GM21825 (cell line): Measurements from ENCODE around the gene DPH3.

Experiments
- ATAC-seq: cut with Tn5 transposase; IDR thresholded peaks from one replicate; pipeline ENCODE4 v1.9.1; 2021; ENCODE audit warnings: mild to moderate bottlenecking, moderate library complexity; ENCODE audit not compliant: unreplicated experiment

The DPH3 gene

GRCh38 chr3:16294844-16295243, 30.1 kb upstream of the DPH3 start:
- ATAC-seq, result no peak

- peak; percentile 51 for ATAC-seq
Measured at GRCh38 chr3:16290827-16291196, 26.1 kb upstream of the DPH3 start.

- ATAC-seq, result peak; percentile 35
Measured at GRCh38 chr3:16290007-16290826, 25.5 kb upstream of the DPH3 start.

GRCh38 chr3:16289144-16289889, 24.6 kb upstream of the DPH3 start:
- no peak for ATAC-seq

GRCh38 chr3:16288664-16289063, 23.9 kb upstream of the DPH3 start:
- ATAC-seq, result no peak

GRCh38 chr3:16286751-16287543, 22.2 kb upstream of the DPH3 start:
- no peak for ATAC-seq

GRCh38 chr3:16286161-16286560, 21.4 kb upstream of the DPH3 start:
- no peak for ATAC-seq

- no peak for ATAC-seq
Measured at GRCh38 chr3:16284633-16285032, 19.9 kb upstream of the DPH3 start.

GRCh38 chr3:16280671-16281070, 15.9 kb upstream of the DPH3 start:
- ATAC-seq, result no peak

- ATAC-seq, result no peak
Measured at GRCh38 chr3:16279010-16279801, 14.5 kb upstream of the DPH3 start.

GRCh38 chr3:16277471-16277870, 12.7 kb upstream of the DPH3 start:
- no peak for ATAC-seq

- ATAC-seq, result no peak
Measured at GRCh38 chr3:16273867-16274266, 9.1 kb upstream of the DPH3 start.

GRCh38 chr3:16272588-16272987, 7.8 kb upstream of the DPH3 start:
- no peak for ATAC-seq

GRCh38 chr3:16270855-16271254, 6.1 kb upstream of the DPH3 start:
- no peak for ATAC-seq

- ATAC-seq, result no peak
Measured at GRCh38 chr3:16266714-16267113, 2.0 kb upstream of the DPH3 start.

- ATAC-seq, result no peak
Measured at GRCh38 chr3:16265455-16265786, 678 bp upstream of the DPH3 start.

- ATAC-seq, result peak; percentile 1
Measured at GRCh38 chr3:16264174-16264707, 502 bp downstream of the DPH3 start.

GRCh38 chr3:16262174-16262573, 2.6 kb downstream of the DPH3 start:
- ATAC-seq, result no peak

- no peak for ATAC-seq
Measured at GRCh38 chr3:16260046-16260445, 4.7 kb downstream of the DPH3 start.

GRCh38 chr3:16258866-16259265, 5.9 kb downstream of the DPH3 start:
- no peak for ATAC-seq

- ATAC-seq, result no peak
Measured at GRCh38 chr3:16258177-16258576, 6.6 kb downstream of the DPH3 start.
